22Rv1 (cell line): ENCODE measurements around the gene PIPOX.

Experiments
- H3K27ac ChIP-seq: fragments of 450-650 bp; 2 replicates; pipeline ENCODE4 v1.5.1; 2017
- CTCF ChIP-seq: fragments of 450-650 bp; IDR thresholded peaks from 2 replicates; pipeline ENCODE4 v1.5.1; 2017; ENCODE audit warnings: mild to moderate bottlenecking
- ZFX ChIP-seq: fragments of 450-650 bp; IDR thresholded peaks from 2 replicates; pipeline ENCODE4 v1.6.1; 2017; ENCODE audit warnings: antibody characterized with exemption, borderline replicate concordance

PIPOX gene

GRCh38 chr17:29074488-29074887, 31.5 kb downstream of the PIPOX start:
- no peak overlapping the region for H3K27ac ChIP-seq
- TF ChIP-seq CTCF (no peak), ZFX (no peak)

GRCh38 chr17:29076087-29076486, 33.1 kb downstream of the PIPOX start:
- TF ChIP-seq CTCF, result no peak
- no peak for TF ChIP-seq ZFX
- no peak overlapping the region for H3K27ac ChIP-seq

GRCh38 chr17:29076722-29077121, 33.8 kb downstream of the PIPOX start:
- no peak overlapping the region for H3K27ac ChIP-seq
- no peak for TF ChIP-seq ZFX
- no peak for TF ChIP-seq CTCF

GRCh38 chr17:29077320-29077719, 34.4 kb downstream of the PIPOX start:
- H3K27ac ChIP-seq, result no peak overlapping the region
- no peak for TF ChIP-seq CTCF
- no peak for TF ChIP-seq ZFX

- TF ChIP-seq ZFX, result no peak
- TF ChIP-seq CTCF, result no peak
- H3K27ac ChIP-seq, result no peak overlapping the region
Measured at GRCh38 chr17:29078183-29079045, 35.5 kb downstream of the PIPOX start.

- TF ChIP-seq CTCF, result no peak
- TF ChIP-seq ZFX, result no peak
- no peak overlapping the region for H3K27ac ChIP-seq
Measured at GRCh38 chr17:29079433-29079832, 36.5 kb downstream of the PIPOX start.

GRCh38 chr17:29079887-29080286, 36.9 kb downstream of the PIPOX start:
- TF ChIP-seq ZFX, result no peak
- no peak for TF ChIP-seq CTCF
- H3K27ac ChIP-seq, result no peak overlapping the region
